ENCODE results near the gene ARMC12. TPM values are rescaled to one million over a fixed set of nuclear protein-coding genes. Genes with fewer than 3 reads are reported as not detected.

The ARMC12 gene
- total and polyA plus RNA-seq, 8 donors, result 0.45 to 1.7 (median 0.84) TPM

DNA sequence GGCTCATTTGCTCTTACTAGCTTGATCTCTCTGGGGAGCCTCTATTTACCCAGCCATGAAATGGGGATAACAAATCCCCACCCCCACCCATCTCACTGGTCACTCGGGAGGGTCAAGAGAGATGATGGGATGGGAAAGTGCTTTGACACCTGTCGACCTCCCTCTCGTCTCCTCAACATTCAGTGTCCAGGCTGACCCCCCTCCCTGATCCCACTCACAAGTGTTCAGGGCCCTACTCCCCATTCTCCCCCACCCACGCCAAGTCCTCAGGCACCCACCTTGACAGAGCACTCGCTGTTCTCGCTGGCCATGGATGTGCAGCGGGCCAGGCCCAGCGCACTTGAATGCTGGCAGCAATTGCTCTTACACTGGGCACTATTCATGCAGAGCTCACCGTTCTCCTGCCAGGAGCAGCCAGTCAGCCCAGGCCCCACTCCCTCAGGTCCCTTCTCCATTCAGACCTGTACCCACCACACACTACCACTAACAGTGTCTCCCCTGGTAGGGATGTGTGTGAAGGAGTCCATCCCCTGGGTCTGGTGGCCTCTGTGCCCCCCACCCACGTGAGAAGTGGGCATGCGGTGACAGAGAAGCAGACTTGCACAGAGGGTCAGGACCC lies 58.7 kb downstream of the ARMC12 start:
- TF ChIP-seq, protein P1, sequence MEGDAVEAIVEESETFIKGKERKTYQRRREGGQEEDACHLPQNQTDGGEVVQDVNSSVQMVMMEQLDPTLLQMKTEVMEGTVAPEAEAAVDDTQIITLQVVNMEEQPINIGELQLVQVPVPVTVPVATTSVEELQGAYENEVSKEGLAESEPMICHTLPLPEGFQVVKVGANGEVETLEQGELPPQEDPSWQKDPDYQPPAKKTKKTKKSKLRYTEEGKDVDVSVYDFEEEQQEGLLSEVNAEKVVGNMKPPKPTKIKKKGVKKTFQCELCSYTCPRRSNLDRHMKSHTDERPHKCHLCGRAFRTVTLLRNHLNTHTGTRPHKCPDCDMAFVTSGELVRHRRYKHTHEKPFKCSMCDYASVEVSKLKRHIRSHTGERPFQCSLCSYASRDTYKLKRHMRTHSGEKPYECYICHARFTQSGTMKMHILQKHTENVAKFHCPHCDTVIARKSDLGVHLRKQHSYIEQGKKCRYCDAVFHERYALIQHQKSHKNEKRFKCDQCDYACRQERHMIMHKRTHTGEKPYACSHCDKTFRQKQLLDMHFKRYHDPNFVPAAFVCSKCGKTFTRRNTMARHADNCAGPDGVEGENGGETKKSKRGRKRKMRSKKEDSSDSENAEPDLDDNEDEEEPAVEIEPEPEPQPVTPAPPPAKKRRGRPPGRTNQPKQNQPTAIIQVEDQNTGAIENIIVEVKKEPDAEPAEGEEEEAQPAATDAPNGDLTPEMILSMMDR (IDR thresholded peaks at IDR 0.05), result no peak
- DNase-seq (no peak), ATAC-seq (no peak)
- intact Hi-C loops (cut with DNase I), result no loop called here
- H3K27ac ChIP-seq, result no peak overlapping the region
- H3K4me3 ChIP-seq, result no peak overlapping the region
- no peaks in the 10 kb centered on the region for H3K9me3 ChIP-seq
- no peaks in the 10 kb centered on the region for H3K4me1 ChIP-seq
- no peaks in the 10 kb centered on the region for H3K36me3 ChIP-seq
- H3K27me3 ChIP-seq, result peaks cover 0 to 31% of the 10 kb centered on the region in 2 donors

DNA sequence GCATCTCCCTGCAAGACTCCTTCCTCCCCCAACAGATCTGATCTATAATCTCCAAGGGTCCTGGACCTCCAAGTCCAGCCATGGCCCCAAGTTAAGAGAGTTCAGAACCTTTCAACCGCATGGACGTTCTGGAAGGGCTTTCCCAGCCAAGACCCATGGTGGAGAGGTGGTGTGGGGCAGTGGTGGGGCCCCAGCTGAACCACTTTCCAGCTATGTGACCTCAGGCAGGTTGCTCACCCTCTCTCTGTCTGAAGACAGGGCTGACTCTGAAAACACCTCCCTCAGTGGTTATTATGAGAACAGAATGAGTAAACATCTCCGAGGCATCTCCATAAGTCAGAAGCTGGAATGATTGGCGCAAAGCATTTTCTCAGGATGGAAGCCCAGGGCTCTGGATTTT lies 59.4 kb downstream of the ARMC12 start:
- peaks cover 0 to 24% of the 10 kb centered on the region in 2 donors for H3K27me3 ChIP-seq
- no peaks in the 10 kb centered on the region for H3K36me3 ChIP-seq
- no peaks in the 10 kb centered on the region for H3K9me3 ChIP-seq
- H3K27ac ChIP-seq, result no peak overlapping the region
- ATAC-seq, result no peak
- H3K4me1 ChIP-seq, result no peaks in the 10 kb centered on the region
- H3K4me3 ChIP-seq, result no peak overlapping the region
- no peak for DNase-seq
- TF ChIP-seq, protein P1 (IDR thresholded peaks at IDR 0.05), result no peak
- intact Hi-C loops (cut with DNase I), result no loop called here

DNA sequence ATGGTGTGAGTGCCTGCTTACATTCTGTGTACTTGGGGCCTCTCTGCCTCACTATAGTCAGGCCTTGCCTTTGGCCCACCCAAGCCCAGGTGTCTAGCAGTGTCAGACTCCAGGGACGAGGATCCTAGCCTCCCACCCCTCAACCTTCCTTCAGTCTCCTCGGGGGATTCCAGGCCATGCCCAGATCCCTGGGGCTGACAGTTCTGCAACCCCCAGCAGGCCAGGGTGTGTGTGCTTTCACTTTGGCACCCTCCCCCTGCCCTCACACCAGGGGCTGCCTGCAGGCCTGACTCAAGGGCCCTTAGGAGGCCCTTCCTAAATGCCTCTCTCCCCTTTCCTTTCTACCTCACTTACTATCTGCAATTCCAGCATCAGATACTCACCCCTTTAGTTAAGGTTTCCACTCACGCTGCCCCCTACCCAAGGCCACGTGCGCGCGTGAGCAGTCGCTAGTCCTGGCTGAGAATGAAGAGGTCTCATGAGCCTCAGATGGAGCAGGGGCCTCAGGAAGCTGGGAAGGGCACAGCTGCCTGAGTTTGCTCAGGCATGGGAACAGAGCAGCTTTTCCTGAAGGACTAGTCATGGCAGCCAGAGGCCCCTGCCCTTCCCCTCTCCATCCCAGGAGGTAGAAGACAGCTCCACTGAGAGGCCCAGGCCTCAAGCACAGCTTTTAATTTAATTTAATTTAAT lies 61.1 kb downstream of the ARMC12 start:
- H3K4me1 ChIP-seq, result no peaks in the 10 kb centered on the region
- H3K9me3 ChIP-seq, result no peaks in the 10 kb centered on the region
- no peak overlapping the region for H3K4me3 ChIP-seq
- TF ChIP-seq, protein P1 (IDR thresholded peaks at IDR 0.05), result no peak
- intact Hi-C loops (cut with DNase I), result no loop called here
- ATAC-seq (no peak), DNase-seq (no peak)
- H3K36me3 ChIP-seq, result no peaks in the 10 kb centered on the region
- H3K27me3 ChIP-seq, result peaks cover 0 to 14% of the 10 kb centered on the region in 2 donors
- no peak overlapping the region for H3K27ac ChIP-seq

Other genes starting within 250 kb of the ARMC12 start
- gene TEAD3, start 240.0 kb upstream of the ARMC12 start, total RNA-seq, result 10 to 100 TPM; 18.1 to 22.4 TPM
- 10 to 100 TPM; 37.4 to 54.4 (median 48.0) TPM for gene TEAD3, start 240.0 kb upstream of the ARMC12 start, polyA plus RNA-seq (ENCODE audit: insufficient read length in 6 of 6)
- gene TULP1, start 224.1 kb upstream of the ARMC12 start, total RNA-seq, result not detected
- 10 to 100 TPM in 1 of 6 donors, 1 to 10 TPM in 5; 5.4 to 11.9 (median 7.7) TPM for gene TULP1, start 224.1 kb upstream of the ARMC12 start, polyA plus RNA-seq (ENCODE audit: insufficient read length in 6 of 6)
- 100 to 1,000 TPM; 114 to 139 TPM for gene FKBP5, start 48.1 kb upstream of the ARMC12 start, total RNA-seq
- gene FKBP5, start 48.1 kb upstream of the ARMC12 start, polyA plus RNA-seq (ENCODE audit: insufficient read length in 6 of 6), result 10 to 100 TPM; 15.6 to 22.2 (median 18.5) TPM
- not detected for gene CLPSL2, start 39.6 kb downstream of the ARMC12 start, total RNA-seq
- gene CLPSL2, start 39.6 kb downstream of the ARMC12 start, polyA plus RNA-seq (ENCODE audit: insufficient read length in 6 of 6), result not detected
- not detected for gene CLPSL1, start 44.0 kb downstream of the ARMC12 start, total RNA-seq
- gene CLPSL1, start 44.0 kb downstream of the ARMC12 start, polyA plus RNA-seq (ENCODE audit: insufficient read length in 6 of 6), result not detected
- not detected for gene CLPS, start 60.3 kb downstream of the ARMC12 start, total RNA-seq
- not detected for gene CLPS, start 60.3 kb downstream of the ARMC12 start, polyA plus RNA-seq (ENCODE audit: insufficient read length in 6 of 6)
- gene LHFPL5, start 68.3 kb downstream of the ARMC12 start, total RNA-seq, result not detected
- not detected for gene LHFPL5, start 68.3 kb downstream of the ARMC12 start, polyA plus RNA-seq (ENCODE audit: insufficient read length in 6 of 6)
- gene SRPK1, start 184.1 kb downstream of the ARMC12 start, total RNA-seq, result 10 to 100 TPM; 34.9 to 47.0 TPM
- gene SRPK1, start 184.1 kb downstream of the ARMC12 start, polyA plus RNA-seq (ENCODE audit: insufficient read length in 6 of 6), result 10 to 100 TPM; 34.1 to 41.6 (median 39.5) TPM

All from left lung (tissue), 10 donors.